Measurements from ENCODE around the gene KRT17. TPM values are rescaled to one million over a fixed set of nuclear protein-coding genes. Genes with fewer than 3 reads are reported as not detected.
A peak's percentile ranks its signal among the peaks of the same experiment; 100 is the strongest.

Gene KRT17
- total RNA-seq, 4 donors from 2014 or later = 1.5 TPM; not detected in 3

DNA sequence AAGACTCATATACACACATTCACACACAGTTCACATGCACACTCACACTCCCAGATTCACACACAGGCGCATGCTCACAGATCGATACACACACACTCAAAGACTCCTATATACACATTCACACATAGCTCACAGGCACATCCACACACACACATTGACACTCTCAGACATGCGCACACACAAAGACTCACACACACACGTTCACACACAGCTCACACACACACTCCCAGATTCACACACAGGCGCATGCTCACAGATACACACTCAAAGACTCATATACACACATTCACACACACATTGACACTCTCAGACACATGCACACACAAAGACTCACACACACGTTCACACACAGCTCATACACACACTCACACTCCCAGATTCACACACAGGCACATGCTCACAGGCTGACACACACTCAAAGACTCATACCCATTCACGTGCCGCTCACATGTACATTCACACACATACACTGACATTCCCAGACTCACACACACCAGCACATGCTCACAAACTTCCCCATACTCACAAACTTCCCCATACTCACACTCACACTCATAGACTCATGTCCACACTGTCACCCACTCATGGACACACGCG, 25.6 kb upstream of the KRT17 start:
- Histone ChIP-seq H3K27me3 (no peaks in the 10 kb centered on the region), H3K27ac (peak overlapping the region in 2 of 4 donors; percentile 76 to 82), H3K36me3 (no peaks in the 10 kb centered on the region), H3K4me3 (no peak overlapping the region), H3K9me3 (no peaks in the 10 kb centered on the region), H3K4me1 (peaks cover 0 to 59% (median 17%) of the 10 kb centered on the region in 4 donors)
- TF ChIP-seq POLR2A (IDR thresholded peaks at IDR 0.05) = no peak
- TF ChIP-seq, protein P1, sequence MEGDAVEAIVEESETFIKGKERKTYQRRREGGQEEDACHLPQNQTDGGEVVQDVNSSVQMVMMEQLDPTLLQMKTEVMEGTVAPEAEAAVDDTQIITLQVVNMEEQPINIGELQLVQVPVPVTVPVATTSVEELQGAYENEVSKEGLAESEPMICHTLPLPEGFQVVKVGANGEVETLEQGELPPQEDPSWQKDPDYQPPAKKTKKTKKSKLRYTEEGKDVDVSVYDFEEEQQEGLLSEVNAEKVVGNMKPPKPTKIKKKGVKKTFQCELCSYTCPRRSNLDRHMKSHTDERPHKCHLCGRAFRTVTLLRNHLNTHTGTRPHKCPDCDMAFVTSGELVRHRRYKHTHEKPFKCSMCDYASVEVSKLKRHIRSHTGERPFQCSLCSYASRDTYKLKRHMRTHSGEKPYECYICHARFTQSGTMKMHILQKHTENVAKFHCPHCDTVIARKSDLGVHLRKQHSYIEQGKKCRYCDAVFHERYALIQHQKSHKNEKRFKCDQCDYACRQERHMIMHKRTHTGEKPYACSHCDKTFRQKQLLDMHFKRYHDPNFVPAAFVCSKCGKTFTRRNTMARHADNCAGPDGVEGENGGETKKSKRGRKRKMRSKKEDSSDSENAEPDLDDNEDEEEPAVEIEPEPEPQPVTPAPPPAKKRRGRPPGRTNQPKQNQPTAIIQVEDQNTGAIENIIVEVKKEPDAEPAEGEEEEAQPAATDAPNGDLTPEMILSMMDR (IDR thresholded peaks at IDR 0.05) = no peak
- no peak for TF ChIP-seq EP300 (IDR thresholded peaks at IDR 0.05)
- WGBS, 2 donors = 94 to 96% methylated on average over 10 of the region's 10 CpGs
- DNase-seq (ENCODE audit: low spot score in 2 of 2) = no peak

DNA sequence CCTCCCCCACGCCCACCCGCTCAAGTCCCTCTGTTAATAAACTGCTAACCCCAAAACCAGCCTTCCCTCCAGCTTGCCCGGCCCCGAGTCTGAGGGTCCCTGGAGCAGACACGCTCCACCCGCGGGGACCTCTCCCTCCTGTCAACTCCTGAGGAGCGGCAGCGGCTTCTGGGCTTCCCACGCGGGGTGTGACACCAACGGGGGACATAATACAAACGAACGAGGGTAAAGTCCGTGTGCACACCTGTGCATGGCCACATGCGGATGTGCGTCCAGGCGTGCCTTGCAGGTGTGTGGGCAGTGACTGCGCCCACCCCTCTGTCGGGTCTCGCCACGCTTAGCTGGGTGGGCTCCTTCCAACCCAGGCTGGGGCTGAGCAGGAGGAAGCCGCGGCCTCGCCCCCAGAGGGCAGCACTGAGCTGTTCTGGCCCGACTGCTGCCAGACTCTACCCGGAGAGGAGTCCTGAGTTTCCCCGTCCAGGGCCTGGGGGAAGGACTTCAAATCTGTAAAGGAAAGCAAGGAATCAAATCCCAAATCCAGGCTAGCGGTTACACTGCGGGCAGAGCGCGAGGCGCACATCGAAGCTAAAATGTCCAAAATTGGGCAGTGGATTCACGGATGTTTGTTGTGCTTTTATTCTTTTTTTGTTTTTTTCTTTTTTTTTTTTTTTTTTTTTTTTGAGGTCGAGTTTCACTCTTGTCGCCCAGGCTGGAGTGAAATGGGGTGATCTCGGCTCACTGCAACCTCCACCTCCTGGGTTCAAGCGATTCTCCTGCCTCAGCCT, 24.2 kb upstream of the KRT17 start:
- WGBS, 2 donors = 5 to 6% methylated on average over 35 to 38 of the region's 39 CpGs
- Histone ChIP-seq H3K27ac (peak overlapping the region; percentile 30 to 82 (median 64)), H3K36me3 (no peaks in the 10 kb centered on the region), H3K27me3 (no peaks in the 10 kb centered on the region), H3K4me1 (peaks cover 0 to 50% (median 17%) of the 10 kb centered on the region in 4 donors), H3K4me3 (peak overlapping the region; percentile 28 to 50 (median 39)), H3K9me3 (no peaks in the 10 kb centered on the region)
- peak in 1 of 2 donors; percentile 48 for TF ChIP-seq EP300 (IDR thresholded peaks at IDR 0.05)
- TF ChIP-seq, protein P1 (IDR thresholded peaks at IDR 0.05) = peak; percentile 94 to 98 (median 97)
- TF ChIP-seq POLR2A (IDR thresholded peaks at IDR 0.05) = no peak
- peak; percentile 70 to 78 for DNase-seq (ENCODE audit: low spot score in 2 of 2)

DNA sequence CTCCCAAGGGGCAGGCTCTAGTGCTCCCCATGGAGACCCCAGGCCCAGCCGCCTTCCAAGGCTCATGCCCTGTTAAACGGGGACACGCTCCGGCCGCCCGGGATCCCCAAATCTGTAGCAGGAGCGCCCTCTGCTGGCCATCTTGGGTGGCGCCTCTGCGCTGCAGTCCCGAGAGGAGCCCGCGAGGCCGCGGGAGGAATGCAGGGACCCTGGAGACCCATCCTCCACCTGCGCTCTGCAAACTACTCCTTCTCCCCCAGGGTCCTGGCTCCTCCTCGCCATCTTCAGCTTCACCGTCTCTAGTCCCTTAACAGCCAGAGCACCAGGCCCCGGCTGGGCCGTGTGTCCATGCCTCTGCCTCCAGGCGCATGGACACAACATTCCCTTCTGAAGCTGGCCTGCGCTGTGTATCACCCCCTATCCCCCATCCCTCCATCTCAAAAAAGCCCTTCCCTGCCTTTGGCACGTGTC, 23.6 kb upstream of the KRT17 start:
- Histone ChIP-seq H3K27ac (peak overlapping the region; percentile 30 to 82 (median 64)), H3K9me3 (no peaks in the 10 kb centered on the region), H3K27me3 (no peaks in the 10 kb centered on the region), H3K4me1 (peaks cover 0 to 50% (median 17%) of the 10 kb centered on the region in 4 donors), H3K36me3 (no peaks in the 10 kb centered on the region), H3K4me3 (peak overlapping the region; percentile 28 to 50 (median 39))
- TF ChIP-seq, protein P1 (IDR thresholded peaks at IDR 0.05) = peak; percentile 94 to 99 (median 97)
- no peak for TF ChIP-seq EP300 (IDR thresholded peaks at IDR 0.05)
- 1 to 2% methylated on average over 21 to 22 of the region's 22 CpGs for WGBS, 2 donors
- peak; percentile 93 to 96 for DNase-seq (ENCODE audit: low spot score in 2 of 2)

DNA sequence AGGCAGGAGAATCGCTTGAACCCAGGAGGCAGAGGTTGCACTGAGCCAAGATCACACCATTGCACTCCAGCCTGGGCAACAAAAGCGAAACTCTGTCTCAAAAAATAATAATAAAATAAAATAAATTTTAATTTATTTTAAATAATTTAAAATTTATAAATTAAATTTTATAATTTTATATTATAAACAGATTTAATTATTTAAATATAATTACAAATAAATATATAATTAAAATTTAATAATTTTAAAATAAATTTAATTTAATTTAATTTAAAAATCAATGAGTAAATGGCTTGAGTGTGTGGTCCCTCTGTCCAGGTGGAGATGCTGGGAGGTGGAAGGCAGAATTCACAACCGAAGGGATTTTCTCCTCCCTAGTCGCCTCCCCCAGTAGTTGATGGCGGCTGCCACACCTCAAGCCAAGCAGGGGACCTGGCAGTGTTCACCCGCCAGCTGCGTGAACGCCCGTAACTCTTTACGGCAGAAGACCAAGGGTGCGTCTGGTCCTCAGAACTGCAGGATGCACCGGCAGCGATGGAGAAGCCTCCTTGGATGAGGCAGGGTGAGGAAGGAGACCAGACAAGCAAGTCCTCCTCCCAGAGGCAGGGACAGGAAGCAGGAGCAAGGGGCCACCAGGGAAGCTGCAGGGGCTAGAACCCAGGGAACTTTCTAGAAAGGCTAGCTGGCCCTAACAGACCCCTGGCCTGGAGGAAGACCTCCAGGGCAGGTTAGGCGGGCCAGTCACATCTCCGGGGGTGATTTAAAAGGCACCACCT, 22.9 kb upstream of the KRT17 start:
- 73 to 81% methylated on average over 15 of the region's 15 CpGs for WGBS, 2 donors
- Histone ChIP-seq H3K9me3 (no peaks in the 10 kb centered on the region), H3K4me3 (no peak overlapping the region), H3K27ac (no peak overlapping the region), H3K4me1 (peaks cover 0 to 46% (median 17%) of the 10 kb centered on the region in 4 donors), H3K36me3 (no peaks in the 10 kb centered on the region), H3K27me3 (no peaks in the 10 kb centered on the region)
- DNase-seq (ENCODE audit: low spot score in 2 of 2) = no peak
- TF ChIP-seq, protein P1 (IDR thresholded peaks at IDR 0.05) = no peak
- TF ChIP-seq EP300 (IDR thresholded peaks at IDR 0.05) = no peak
- no peak for TF ChIP-seq POLR2A (IDR thresholded peaks at IDR 0.05)
